HG03060 (cell line): Measurements from ENCODE around the gene MBNL3.
"Not testable (repeated sequence)": the region's sequence is repeated elsewhere in the genome, so short reads cannot be mapped to it uniquely, and the experiment has no call there.

Experiments
- ATAC-seq: cut with Tn5 transposase; IDR thresholded peaks from one replicate; pipeline ENCODE4 v1.9.1; 2021; ENCODE audit warnings: low read depth, moderate number of reproducible peaks; ENCODE audit not compliant: unreplicated experiment

Gene MBNL3

GRCh38 chrX:132480581-132481203 is 8.1 kb downstream of the MBNL3 start:
- ATAC-seq = peak; percentile 83

DNA sequence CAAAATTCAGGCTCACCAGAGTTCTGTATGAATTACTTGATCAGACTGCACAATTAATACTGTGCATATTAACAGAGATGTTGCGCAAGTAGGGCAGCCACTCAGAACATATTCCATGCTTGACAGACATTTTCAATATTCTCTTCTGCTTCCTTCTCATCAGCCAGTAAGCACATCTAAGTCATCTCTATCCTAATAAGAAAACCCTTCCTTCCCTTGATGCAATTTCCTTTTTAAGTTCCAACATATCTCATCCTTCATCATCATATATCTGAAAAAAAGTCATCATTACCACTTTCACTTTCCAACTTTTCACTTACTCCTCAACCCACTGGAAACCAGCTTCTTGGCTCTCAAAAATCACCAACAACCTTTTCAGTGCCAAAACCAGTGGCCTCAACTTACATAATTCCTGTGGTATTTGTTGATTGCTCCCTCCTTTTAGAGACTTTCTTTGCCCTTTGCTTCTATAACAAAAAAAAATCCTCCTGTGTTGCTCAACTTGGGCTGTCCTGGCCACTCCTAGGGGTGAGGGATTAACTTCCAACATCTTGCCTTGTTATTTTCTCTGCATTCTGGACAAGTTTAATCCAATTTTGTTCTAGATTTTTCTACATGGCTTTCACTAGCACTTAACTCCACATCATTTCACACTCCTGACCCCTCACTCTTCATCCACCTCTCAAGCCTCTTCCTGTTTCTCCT is 14.1 kb downstream of the MBNL3 start:
- ATAC-seq = no peak

- no peak for ATAC-seq
Observed at GRCh38 chrX:132472397-132472796, 16.4 kb downstream of the MBNL3 start.

DNA sequence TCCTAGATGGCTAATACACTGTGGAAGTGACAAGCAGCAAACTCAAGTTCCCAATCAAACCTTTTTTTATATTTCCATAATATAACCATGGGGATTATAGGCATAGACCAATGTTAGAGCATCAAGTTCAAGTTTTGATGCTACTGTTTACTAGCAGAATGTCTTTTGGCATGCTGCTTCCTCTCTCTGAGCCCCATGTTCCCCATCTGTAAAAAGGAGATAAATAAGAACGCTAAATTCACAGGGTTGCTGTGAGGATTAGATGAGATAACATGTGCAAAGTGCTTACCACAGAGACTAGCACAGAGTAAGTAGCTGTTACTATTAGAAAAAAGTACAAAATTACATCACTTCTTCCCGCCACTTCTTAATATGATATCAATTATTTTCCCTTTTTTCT is 18.0 kb downstream of the MBNL3 start:
- no peak for ATAC-seq

DNA sequence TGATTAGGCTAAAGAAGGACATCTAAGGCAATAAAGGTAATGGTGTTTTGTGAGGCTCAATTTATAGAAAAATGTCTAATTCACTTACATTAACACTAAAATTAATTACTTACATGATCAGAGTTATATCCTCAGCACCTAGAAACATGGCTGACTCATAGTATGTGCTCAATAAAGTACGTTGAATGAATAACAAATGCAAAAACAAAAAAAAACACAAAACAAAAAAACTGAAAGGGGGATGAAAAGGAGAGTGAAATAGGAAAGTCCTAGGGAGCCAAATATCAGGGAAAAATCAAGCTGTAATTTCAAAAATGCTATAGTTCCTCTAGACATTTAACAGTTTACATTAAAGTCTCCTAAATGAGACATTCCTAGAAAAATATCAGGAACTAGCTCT is 18.7 kb downstream of the MBNL3 start:
- no peak for ATAC-seq

GRCh38 chrX:132468454-132468853 is 20.4 kb downstream of the MBNL3 start:
- no peak for ATAC-seq

GRCh38 chrX:132467989-132468388 is 20.8 kb downstream of the MBNL3 start:
- ATAC-seq = no peak

GRCh38 chrX:132467026-132467425 is 21.8 kb downstream of the MBNL3 start:
- ATAC-seq = no peak

- no peak for ATAC-seq
Observed at GRCh38 chrX:132463411-132463810, 25.4 kb downstream of the MBNL3 start.

- ATAC-seq = no peak
Observed at GRCh38 chrX:132461886-132462285, 27.0 kb downstream of the MBNL3 start.

DNA sequence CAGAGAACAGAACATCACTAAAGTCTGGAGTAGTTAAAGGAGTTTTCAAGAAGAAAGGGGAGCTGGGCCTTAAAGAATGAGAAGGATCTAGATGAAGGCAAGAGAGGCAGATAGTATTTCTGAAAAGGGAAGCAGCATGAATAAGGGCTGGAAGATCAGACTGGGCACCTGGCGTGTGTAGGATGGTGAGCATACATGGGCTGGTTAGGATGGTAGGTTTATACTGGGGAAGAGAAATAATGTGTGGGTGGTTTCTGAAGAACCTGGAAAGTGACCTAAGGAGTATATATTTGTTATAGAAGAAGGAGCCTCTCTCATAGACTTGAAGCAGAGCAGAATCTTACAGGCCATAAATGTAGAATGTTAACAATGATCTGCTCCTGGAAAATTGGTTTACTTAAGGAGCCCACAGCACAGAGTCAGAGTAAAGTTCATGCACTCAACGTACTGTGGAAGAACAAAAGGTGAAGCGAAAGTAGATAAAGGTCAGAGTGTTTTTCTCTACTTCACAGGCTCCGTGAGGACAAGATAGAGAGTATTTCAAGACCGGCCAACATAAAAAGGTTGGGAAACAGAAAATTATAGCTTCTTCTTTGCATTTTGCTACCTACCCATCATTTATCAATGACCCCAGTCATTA is 35.8 kb downstream of the MBNL3 start:
- ATAC-seq = no peak

DNA sequence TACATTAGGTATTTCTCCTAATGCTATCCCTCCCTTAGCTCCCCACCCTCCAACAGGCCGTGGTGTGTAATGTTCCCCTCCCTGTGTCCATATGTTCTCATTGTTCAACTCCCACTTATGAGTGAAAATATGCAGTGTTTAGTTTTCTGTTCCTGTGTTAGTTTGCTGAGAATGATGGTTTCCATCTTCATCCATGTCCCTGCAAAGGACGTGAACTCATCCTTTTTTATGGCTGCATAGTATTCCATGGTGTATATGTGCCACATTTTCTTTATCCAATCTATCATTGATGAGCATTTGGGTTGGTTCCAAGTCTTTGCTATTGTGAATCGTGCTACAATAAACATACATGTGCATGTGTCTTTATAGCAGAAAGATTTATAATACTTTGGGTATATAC is 42.9 kb downstream of the MBNL3 start:
- not testable (repeated sequence) for ATAC-seq

DNA sequence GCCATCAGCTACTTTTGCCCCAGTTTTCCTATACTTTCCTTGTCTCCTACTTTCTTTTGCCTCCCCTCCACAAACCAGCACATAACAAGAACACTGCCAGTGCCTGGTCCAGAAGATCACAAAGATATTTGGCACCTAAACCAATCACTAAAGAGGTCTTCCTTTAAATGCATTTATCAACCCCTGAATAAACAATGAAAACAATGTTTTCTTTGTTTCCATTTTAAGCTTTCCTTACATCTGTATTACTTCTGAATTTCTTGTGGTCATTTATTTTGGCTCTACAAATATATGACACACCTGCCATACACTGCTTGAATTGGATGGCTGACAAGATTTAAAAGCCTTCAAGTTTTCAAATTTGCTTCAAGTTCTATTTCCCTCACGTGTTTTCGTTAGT is 43.9 kb downstream of the MBNL3 start:
- no peak for ATAC-seq

DNA sequence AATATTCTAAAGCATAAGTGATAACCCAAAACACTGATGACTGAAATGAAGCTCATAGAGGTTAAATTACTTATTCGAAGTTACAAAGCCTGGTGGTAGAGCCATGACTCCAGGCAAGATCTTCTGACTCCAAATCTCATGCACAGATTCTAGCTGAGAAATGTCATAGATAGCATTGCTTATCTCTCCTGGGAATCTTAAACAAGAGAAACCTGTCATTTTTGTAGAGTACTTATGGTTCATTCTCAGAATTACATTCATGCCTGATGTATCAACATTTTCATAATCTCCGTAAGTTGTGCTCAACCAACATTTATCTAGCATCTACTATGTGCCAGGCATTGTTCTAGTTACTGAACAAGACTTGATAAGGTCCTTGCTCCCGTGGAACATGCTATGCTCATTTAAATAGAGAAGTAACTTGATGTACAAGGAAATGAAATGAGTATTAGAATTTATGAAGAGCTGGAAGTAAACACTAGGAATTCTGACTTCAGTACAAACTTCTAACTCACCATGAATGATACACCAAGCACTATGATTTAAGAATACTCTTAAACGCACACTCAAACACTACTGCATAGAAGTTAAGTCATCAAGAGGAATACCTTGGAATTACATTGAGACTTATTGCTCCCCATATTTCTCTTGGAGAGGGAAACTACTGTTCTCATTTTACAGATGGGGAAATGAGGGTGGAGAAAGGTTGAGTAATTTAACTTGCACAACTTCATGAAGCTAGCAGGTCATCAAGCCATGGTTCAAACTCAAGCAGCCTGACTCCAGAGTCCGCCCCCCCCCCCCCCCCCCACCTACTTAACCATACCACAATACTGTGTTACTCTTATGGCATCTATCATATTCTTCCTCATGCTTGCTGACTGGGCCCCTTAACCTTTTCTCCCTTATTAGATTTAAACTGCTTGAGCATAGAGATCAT is 45.4 kb downstream of the MBNL3 start:
- ATAC-seq = no peak

- ATAC-seq = no peak
Observed at GRCh38 chrX:132442691-132443090, 46.1 kb downstream of the MBNL3 start.

GRCh38 chrX:132435222-132435621 is 53.6 kb downstream of the MBNL3 start:
- ATAC-seq = no peak

DNA sequence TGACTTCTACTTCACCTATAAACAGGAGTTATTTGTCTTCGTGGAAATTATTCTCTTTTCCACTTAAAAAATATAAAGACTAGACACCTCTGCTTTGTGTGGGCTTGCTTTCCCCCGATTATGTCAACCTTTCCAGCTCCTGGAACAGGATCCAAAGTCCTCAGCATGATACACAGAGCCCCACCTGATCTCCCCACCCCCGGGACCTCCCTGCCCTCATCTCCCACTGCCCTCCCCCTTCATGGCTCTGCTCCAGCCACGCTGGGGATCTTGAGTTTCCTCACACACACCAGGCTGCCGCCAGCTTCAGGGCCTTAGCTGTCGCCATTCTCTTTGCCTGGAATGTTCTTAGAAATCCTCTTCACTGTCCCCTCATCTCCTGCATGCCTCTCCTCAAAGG is 55.3 kb downstream of the MBNL3 start:
- no peak for ATAC-seq

- no peak for ATAC-seq
Observed at GRCh38 chrX:132433001-132433400, 55.8 kb downstream of the MBNL3 start.

DNA sequence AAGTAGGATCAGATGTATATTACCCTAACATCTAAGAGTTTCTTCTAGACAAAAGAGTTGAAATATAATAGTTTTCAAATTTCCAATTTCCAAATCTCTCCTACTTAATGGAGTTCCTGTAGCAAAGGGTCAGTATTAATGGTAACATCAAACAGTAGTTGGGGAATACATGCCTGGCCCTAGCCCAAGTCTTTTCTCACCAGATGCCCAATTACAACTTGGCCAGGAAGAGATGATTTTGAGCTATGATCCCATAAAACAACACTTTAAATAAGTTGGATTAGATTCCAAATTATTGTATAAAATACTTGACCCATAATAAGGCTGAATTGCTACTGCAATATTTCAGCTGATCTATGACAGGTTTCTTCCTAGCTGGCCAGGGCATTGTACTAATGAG is 59.9 kb downstream of the MBNL3 start:
- ATAC-seq = no peak

GRCh38 chrX:132426695-132427281 is 62.0 kb downstream of the MBNL3 start:
- ATAC-seq = no peak
